HG02840 (cell line): ENCODE measurements around the gene INTS15.
A peak's percentile ranks its signal among the peaks of the same experiment; 100 is the strongest.
"Not testable (repeated sequence)": the region's sequence is repeated elsewhere in the genome, so short reads cannot be mapped to it uniquely, and the experiment has no call there.

ENCODE experiments used
- ATAC-seq: cut with Tn5 transposase; IDR thresholded peaks from one replicate; pipeline ENCODE4 v1.9.1; 2021; ENCODE audit warnings: mild to moderate bottlenecking, moderate library complexity, moderate number of reproducible peaks; ENCODE audit not compliant: unreplicated experiment, low FRiP score

INTS15 gene

GRCh38 chr7:6576024-6576866, 13.6 kb upstream of the INTS15 start:
- no peak for ATAC-seq

GRCh38 chr7:6576867-6577368, 12.9 kb upstream of the INTS15 start:
- not testable (repeated sequence) for ATAC-seq

- peak; percentile 97 for ATAC-seq
These were observed 12.3 kb upstream of the INTS15 start, which contains the start of gene ZDHHC4 for GRCh38 chr7:6577369-6578113. Gene ZDHHC4 (plus strand): TSS chr7:6577454. CDS start chr7:6580562, 3,108 bp downstream.

- ATAC-seq, result no peak
These were observed 11.4 kb upstream of the INTS15 start for GRCh38 chr7:6578114-6579084.

- no peak for ATAC-seq
These were observed 10.4 kb upstream of the INTS15 start for GRCh38 chr7:6579446-6579845.

- not testable (repeated sequence) for ATAC-seq
These were observed 3.9 kb upstream of the INTS15 start for GRCh38 chr7:6585746-6586432.

- no peak for ATAC-seq
These were observed 1.3 kb upstream of the INTS15 start for GRCh38 chr7:6588566-6588965.

- no peak for ATAC-seq
These were observed 531 bp upstream of the INTS15 start for GRCh38 chr7:6589151-6589828.

GRCh38 chr7:6590645-6591110, 857 bp downstream of the INTS15 start:
- ATAC-seq, result no peak

GRCh38 chr7:6600093-6600492, 10.3 kb downstream of the INTS15 start:
- ATAC-seq, result no peak

- no peak for ATAC-seq
These were observed 14.6 kb downstream of the INTS15 start for GRCh38 chr7:6604458-6604857.

GRCh38 chr7:6606866-6607583, 17.2 kb downstream of the INTS15 start:
- no peak for ATAC-seq

GRCh38 chr7:6607651-6608051, 17.8 kb downstream of the INTS15 start:
- no peak for ATAC-seq

GRCh38 chr7:6608081-6608480, 18.3 kb downstream of the INTS15 start:
- ATAC-seq, result no peak

- ATAC-seq, result no peak
These were observed 19.0 kb downstream of the INTS15 start for GRCh38 chr7:6608794-6609193.

- no peak for ATAC-seq
These were observed 23.0 kb downstream of the INTS15 start for GRCh38 chr7:6612819-6613218.

- ATAC-seq, result no peak
These were observed 23.9 kb downstream of the INTS15 start for GRCh38 chr7:6613706-6614105.

- no peak for ATAC-seq
These were observed 25.3 kb downstream of the INTS15 start, which contains the start of gene ZNF853 for GRCh38 chr7:6614953-6615722. Gene ZNF853 (plus strand): TSS chr7:6615610. CDS start chr7:6616175, 565 bp downstream.
